ENCODE results near the gene PEX7.

GRCh38 chr6:136921936-136922684 lies 99.7 kb downstream of the PEX7 start, which contains the start of gene SLC35D3:
- TF ChIP-seq CTCF (IDR thresholded peaks at IDR 0.05) (no peak), POLR2A (IDR thresholded peaks at IDR 0.05) (no peak)

Data from adrenal gland (tissue), 5 donors.